HepG2 (cell line): ENCODE results near the gene PHKG2. TPM values are rescaled to one million over a fixed set of nuclear protein-coding genes. Genes with fewer than 3 reads are reported as not detected.

Source experiments
- ATAC-seq: fragments of 200-7000 bp; cut with Tn5 transposase; 3 replicates; pipeline ENCODE4 v1.9.1; 2020; ENCODE audit warnings: mild to moderate bottlenecking, moderate library complexity
- BruUV-seq: library from RNA; stranded (reverse); fragments of 400-500 nt; replicated peaks from 2 replicates; lab custom pipeline; 2021; lab: Mats Ljungman, UMichigan
- CTCF ChIA-PET: fragments of 300-600 bp; formaldehyde crosslinking; extraction: SDS; loops from one replicate; lab custom pipeline; 2021; ENCODE audit warnings: low total read pairs, inconsistent platforms, low intra/inter-chr PET ratio; lab: Yijun Ruan, JAX
- POLR2A ChIA-PET: fragments of 350-600 bp; sonication (Branson Sonifier 250); formaldehyde crosslinking; loops from one replicate; lab custom pipeline; 2020; ENCODE audit warnings: antibody characterized with exemption, inconsistent platforms; lab: Yijun Ruan, JAX
- DNase-seq: peaks from one replicate; pipeline ENCODE4 v3.0.0-alpha.2; 2015; ENCODE audit warnings: low spot score
- FAIRE-seq: peaks from 3 replicates; lab custom pipeline; 2011; peaks lifted over from hg19 to GRCh38; lab: Jason Lieb, UNC
- H2AFZ ChIP-seq: one replicate; pipeline ENCODE4 v1.6.1; 2011; ENCODE audit warnings: low read length, inconsistent platforms
- H3K27ac ChIP-seq: fragments of 300-600 bp; 3 replicates; pipeline ENCODE4 v1.8.0; 2011; ENCODE audit warnings: mixed run types, mild to moderate bottlenecking, mixed read lengths, low read length, inconsistent platforms; ENCODE audit not compliant: insufficient read depth; ENCODE audit errors: extremely low read length
- H3K27me3 ChIP-seq, 2 experiments: fragments of 200-600 bp in 1 of 2; 2 replicates in 1 of 2; 3 replicates in 1 of 2; pipeline versions ENCODE4 v1.6.0 to v1.8.0; 2011; ENCODE audit warnings: low read length in 2 of 2, mild to moderate bottlenecking in 2 of 2, moderate library complexity in 2 of 2, inconsistent platforms in 1 of 2; ENCODE audit not compliant: insufficient read depth in 2 of 2, control insufficient read depth in 1 of 2
- H3K36me3 ChIP-seq, 2 experiments: fragments of 200-600 bp in 1 of 2; replicated peaks in 1 of 2; 2 replicates in 1 of 2; 3 replicates in 1 of 2; pipeline versions ENCODE4 v1.5.1 to v1.8.0; 2011; ENCODE audit warnings: low read length in 2 of 2, inconsistent platforms in 1 of 2; ENCODE audit not compliant: insufficient read depth in 2 of 2, control insufficient read depth in 1 of 2
- H3K4me1 ChIP-seq: 2 replicates; pipeline ENCODE4 v1.5.1; 2012; ENCODE audit warnings: low read length, inconsistent platforms; ENCODE audit not compliant: insufficient read depth
- H3K4me2 ChIP-seq: 2 replicates; pipeline ENCODE4 v1.6.0; 2011; ENCODE audit warnings: low read depth, low read length, inconsistent platforms
- H3K4me3 ChIP-seq, 3 experiments: fragments of 200-600 bp in 1 of 3; sonication (generic), shearing (Covaris generic) in 1 of 3; replicated peaks in 1 of 3; 2 replicates each; pipeline ENCODE4 v1.5.1; 2011 to 2016; ENCODE audit warnings: low read length in 3 of 3, inconsistent platforms in 2 of 3, low read depth in 2 of 3, mild to moderate bottlenecking in 2 of 3, control low read depth in 1 of 3, mixed read lengths in 1 of 3; ENCODE audit not compliant: insufficient read depth in 1 of 3
- H3K79me2 ChIP-seq: one replicate; pipeline ENCODE4 v1.6.1; 2011; ENCODE audit warnings: low read length, inconsistent platforms; ENCODE audit not compliant: insufficient read depth
- H3K9ac ChIP-seq: 2 replicates; pipeline ENCODE4 v1.6.0; 2011; ENCODE audit warnings: mild to moderate bottlenecking, low read depth, low read length, inconsistent platforms; ENCODE audit not compliant: insufficient read depth
- H3K9me3 ChIP-seq: 2 replicates; pipeline ENCODE4 v1.5.1; 2012; ENCODE audit warnings: mild to moderate bottlenecking, low read length
- H4K20me1 ChIP-seq: 2 replicates; pipeline ENCODE4 v1.6.0; 2011; ENCODE audit warnings: inconsistent platforms, mild to moderate bottlenecking, low read length, moderate library complexity; ENCODE audit not compliant: insufficient read depth
- MTA1 ChIP-seq: sonication (generic); formaldehyde crosslinking; IDR thresholded peaks from 2 replicates; pipeline ENCODE4 v1.4.0; 2020; ENCODE audit warnings: missing genetic modification reagents, mild to moderate bottlenecking, borderline replicate concordance
- NFKB2 ChIP-seq: sonication (generic); formaldehyde crosslinking; IDR thresholded peaks from 2 replicates; pipeline ENCODE4 v1.4.0; 2020; ENCODE audit warnings: missing genetic modification reagents, borderline replicate concordance
- NRL ChIP-seq: sonication (generic); formaldehyde crosslinking; IDR thresholded peaks from 2 replicates; pipeline ENCODE4 v1.5.0; 2020; ENCODE audit warnings: missing genetic modification reagents, mild to moderate bottlenecking, moderate library complexity, borderline replicate concordance
- ZFP62 ChIP-seq: sonication (generic); formaldehyde crosslinking; IDR thresholded peaks from 2 replicates; pipeline ENCODE4 v1.4.0; 2020; ENCODE audit warnings: missing genetic modification reagents
- ZNF557 ChIP-seq: sonication (generic); formaldehyde crosslinking; IDR thresholded peaks from 2 replicates; pipeline ENCODE4 v1.4.0; 2020; ENCODE audit warnings: missing genetic modification reagents
- WGBS: methylation state at CpG from one replicate; pipeline ENCODE4 v1.1.6; 2017; ENCODE audit warnings: low lambda C conversion rate; 5-methylcytosine and 5-hydroxymethylcytosine counted together
- in situ Hi-C: cut with HindIII; loops from 2 replicates; pipeline ENCODE4 v1.10.0; 2017; ENCODE audit warnings: low pct_unique_long_range_greater_than_20kb; ENCODE audit not compliant: extremely low pct_ligation_motif_present
- intact Hi-C: fragments of 100-400 bp; cut with micrococcal nuclease; formaldehyde crosslinking; loops from one replicate; pipeline ENCODE4 v1.10.0; 2022; ENCODE audit not compliant: unreplicated experiment
- polyA plus RNA-seq, 8 experiments: library from polyadenylated mRNA; depleted of rRNA in 3 of 8; stranded (reverse) in 7 of 8; unstranded in 1 of 8; fragments of >200 nt; fragmentation: Illumina TruSeq in 4 of 8; extraction: Trizol in 4 of 8; gene quantifications; 2 replicates each; pipeline versions ENCODE4 v1.2.1 to v1.2.3, GENCODE V29; 2011 to 2016; ENCODE audit warnings: low read depth in 4 of 8, missing spikeins in 1 of 8, mixed read lengths in 1 of 8; ENCODE audit not compliant: insufficient read depth in 1 of 8
- total RNA-seq, 5 experiments: library from RNA; depleted of rRNA; stranded (reverse); fragments of >200 nt; fragmentation: Illumina TruSeq; extraction: Trizol; gene quantifications; 2 replicates each; pipeline ENCODE4 v1.2.3, GENCODE V29; 2016; ENCODE audit warnings: low read depth in 1 of 5
- TF ChIP-seq, protein P1 (sequence below): sonication (generic); formaldehyde crosslinking; IDR thresholded peaks from 2 replicates; pipeline ENCODE4 v1.5.1; 2020; ENCODE audit warnings: missing genetic modification reagents, mild to moderate bottlenecking, borderline replicate concordance

The PHKG2 gene
- total and polyA plus RNA-seq, 2 of the 13 experiments (the other 11 are each of a cell fraction or from before 2014, with no cell fraction given), result 37.4 to 42.1 TPM

DNA sequence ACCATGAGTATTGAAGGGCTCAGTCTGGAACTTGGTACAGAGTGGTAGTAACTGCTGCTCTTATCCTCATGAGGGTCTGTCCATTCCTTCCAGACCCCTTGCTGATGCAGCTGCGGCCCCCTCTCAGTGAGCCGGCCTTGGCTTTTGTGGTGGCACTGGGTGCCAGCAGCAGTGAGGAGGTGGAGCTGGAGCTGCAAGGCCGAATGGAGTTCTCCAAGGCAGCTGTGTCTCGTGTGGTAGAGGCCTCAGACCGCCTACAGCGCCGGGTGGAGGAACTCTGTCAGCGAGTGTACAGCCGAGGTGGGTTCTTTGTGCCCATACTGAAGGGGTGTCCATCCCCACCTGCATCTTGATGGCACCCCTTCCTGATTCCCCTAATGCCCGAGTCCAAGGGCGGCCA is 15.9 kb downstream of the PHKG2 start:
- no peaks in the 10 kb centered on the region for H4K20me1 ChIP-seq
- intact Hi-C loops (no loop called here), in situ Hi-C loops (no loop called here)
- FAIRE-seq, result no peak
- H3K9ac ChIP-seq, result no peak overlapping the region; the same call in 1 of the 2 replicates
- peak overlapping the region; percentile 96; the same call in 1 of the 2 replicates for H3K4me2 ChIP-seq
- peaks cover 44 to 54% of the 10 kb centered on the region in 2 experiments for H3K36me3 ChIP-seq
- H3K27me3 ChIP-seq, result no peaks in the 10 kb centered on the region; a peak in 1 of 5 replicates
- no peak for DNase-seq
- H3K27ac ChIP-seq, result no peak overlapping the region
- H3K9me3 ChIP-seq, result no peaks in the 10 kb centered on the region
- no peak overlapping the region for H3K4me3 ChIP-seq
- WGBS, result 90% methylated on average over 11 of the region's 11 CpGs
- no peak overlapping the region for H2AFZ ChIP-seq
- POLR2A ChIA-PET, result interaction anchor here (1.7 kb wide), 1 partner anchor 16 kb away, joined by 5 read pairs; the partner anchor contains the start of gene PHKG2
- CTCF ChIA-PET, result no interaction called here
- H3K79me2 ChIP-seq, result peaks cover 19% of the 10 kb centered on the region
- TF ChIP-seq MTA1 (CRISPR knock-in tag) (no peak), ZFP62 (CRISPR knock-in tag) (no peak), NFKB2 (CRISPR knock-in tag) (no peak), ZNF557 (CRISPR knock-in tag) (no peak), NRL (CRISPR knock-in tag) (0 out of 2 replicates have a peak, but pooled peaks have one; percentile 10)
- TF ChIP-seq, protein P1, sequence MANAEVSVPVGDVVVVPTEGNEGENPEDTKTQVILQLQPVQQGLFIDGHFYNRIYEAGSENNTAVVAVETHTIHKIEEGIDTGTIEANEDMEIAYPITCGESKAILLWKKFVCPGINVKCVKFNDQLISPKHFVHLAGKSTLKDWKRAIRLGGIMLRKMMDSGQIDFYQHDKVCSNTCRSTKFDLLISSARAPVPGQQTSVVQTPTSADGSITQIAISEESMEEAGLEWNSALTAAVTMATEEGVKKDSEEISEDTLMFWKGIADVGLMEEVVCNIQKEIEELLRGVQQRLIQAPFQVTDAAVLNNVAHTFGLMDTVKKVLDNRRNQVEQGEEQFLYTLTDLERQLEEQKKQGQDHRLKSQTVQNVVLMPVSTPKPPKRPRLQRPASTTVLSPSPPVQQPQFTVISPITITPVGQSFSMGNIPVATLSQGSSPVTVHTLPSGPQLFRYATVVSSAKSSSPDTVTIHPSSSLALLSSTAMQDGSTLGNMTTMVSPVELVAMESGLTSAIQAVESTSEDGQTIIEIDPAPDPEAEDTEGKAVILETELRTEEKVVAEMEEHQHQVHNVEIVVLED (CRISPR knock-in tag), result no peak
- no TSS peak for BruUV-seq
- ATAC-seq, result no peak
- H3K4me1 ChIP-seq, result peaks cover 29% of the 10 kb centered on the region
